Measurements from ENCODE around the gene KRTAP20-1.

The KRTAP20-1 gene

GRCh38 chr21:30652891-30653290, 36.7 kb downstream of the KRTAP20-1 start:
- Histone ChIP-seq H3K9me3 (ENCODE audit: control insufficient read depth, insufficient read depth, low read length) (no peaks in the 10 kb centered on the region), H3K4me1 (ENCODE audit: control insufficient read depth, insufficient read depth, low read length) (no peaks in the 10 kb centered on the region), H3K4me3 (ENCODE audit: low read depth, low read length) (no peak overlapping the region), H3K27me3 (ENCODE audit: control insufficient read depth, insufficient read depth, low read length) (no peaks in the 10 kb centered on the region), H3K9ac (ENCODE audit: low read depth, low read length) (no peak overlapping the region), H3K36me3 (ENCODE audit: control insufficient read depth, insufficient read depth, low read length) (no peaks in the 10 kb centered on the region)

Data from iPS-15b (cell line).